A673 (cell line): ENCODE data around the gene NME5. TPM values are rescaled to one million over a fixed set of nuclear protein-coding genes. Genes with fewer than 3 reads are reported as not detected.

Experiments used
- BruUV-seq: library from RNA; stranded (reverse); fragments of 400-500 nt; replicated peaks from 2 replicates; lab custom pipeline; 2021; lab: Mats Ljungman, UMichigan
- CTCF ChIA-PET: fragments of 300-600 bp; sonication (Branson Sonifier 250); formaldehyde crosslinking; loops from one replicate; lab custom pipeline; 2022; ENCODE audit warnings: antibody characterized with exemption; lab: Charles Lee
- POLR2A ChIA-PET: fragments of 300-600 bp; sonication (Branson Sonifier 250); formaldehyde crosslinking; loops from one replicate; lab custom pipeline; 2022; ENCODE audit warnings: antibody characterized with exemption; ENCODE audit not compliant: low non-redundant PET; lab: Charles Lee
- DNase-seq: peaks from one replicate; pipeline ENCODE4 v3.0.0-alpha.2; 2015; ENCODE audit warnings: low spot score
- H3K27ac ChIP-seq: fragments of 200-600 bp; sonication (generic); 2 replicates; pipeline ENCODE4 v1.5.1; 2016; ENCODE audit warnings: mixed run types, low read depth, mild to moderate bottlenecking, mixed read lengths, antibody characterized with exemption, low read length; ENCODE audit not compliant: poor library complexity, severe bottlenecking
- H3K27me3 ChIP-seq: fragments of 200-600 bp; sonication (generic); replicated peaks from 2 replicates; pipeline ENCODE4 v1.6.1; 2017; ENCODE audit warnings: mixed run types, low read depth, mild to moderate bottlenecking, mixed read lengths, antibody characterized with exemption, low read length; ENCODE audit not compliant: insufficient read depth, poor library complexity
- H3K36me3 ChIP-seq: fragments of 200-600 bp; sonication (generic); 2 replicates; pipeline ENCODE4 v1.6.1; 2016; ENCODE audit warnings: mixed run types, mild to moderate bottlenecking, mixed read lengths, antibody characterized with exemption, low read length; ENCODE audit not compliant: insufficient read depth, poor library complexity, severe bottlenecking
- H3K4me1 ChIP-seq: fragments of 200-600 bp; sonication (generic); 2 replicates; pipeline ENCODE4 v1.6.1; 2017; ENCODE audit warnings: mixed run types, mild to moderate bottlenecking, mixed read lengths, antibody characterized with exemption, low read length; ENCODE audit not compliant: insufficient read depth, poor library complexity, severe bottlenecking
- H3K4me3 ChIP-seq: fragments of 200-600 bp; sonication (generic); 2 replicates; pipeline ENCODE4 v1.5.1; 2016; ENCODE audit warnings: low read depth, mixed run types, mild to moderate bottlenecking, mixed read lengths, low read length; ENCODE audit not compliant: poor library complexity, severe bottlenecking
- H3K9me3 ChIP-seq: fragments of 200-600 bp; sonication (generic); 2 replicates; pipeline ENCODE4 v1.6.1; 2016; ENCODE audit warnings: mixed run types, low read depth, mild to moderate bottlenecking, mixed read lengths, antibody characterized with exemption, low read length; ENCODE audit not compliant: poor library complexity, severe bottlenecking
- EZH2 ChIP-seq: fragments of 200-600 bp; sonication (generic); IDR thresholded peaks from 2 replicates; pipeline ENCODE4 v1.6.1; 2017; ENCODE audit warnings: borderline replicate concordance, low read depth, mild to moderate bottlenecking, mixed read lengths, antibody characterized with exemption, low read length; ENCODE audit not compliant: poor library complexity, severe bottlenecking
- intact Hi-C: fragments of 100-400 bp; cut with micrococcal nuclease; formaldehyde crosslinking; loops from one replicate; pipeline ENCODE4 v1.10.0; 2022; ENCODE audit not compliant: unreplicated experiment
- total RNA-seq: library from RNA; stranded (reverse); gene quantifications from 2 replicates; pipeline ENCODE4 v1.2.3, GENCODE V29; 2021
- TF ChIP-seq, protein P1 (sequence below): fragments of 300-800, 200-600 bp; sonication (generic); conservative IDR thresholded peaks from 2 replicates; pipeline ENCODE4 v1.5.1; 2017; ENCODE audit warnings: low read depth, mild to moderate bottlenecking, antibody characterized with exemption, low read length, moderate library complexity, mixed read lengths

Gene NME5
- total RNA-seq, 1 experiment from 2014 or later: not detected

DNA sequence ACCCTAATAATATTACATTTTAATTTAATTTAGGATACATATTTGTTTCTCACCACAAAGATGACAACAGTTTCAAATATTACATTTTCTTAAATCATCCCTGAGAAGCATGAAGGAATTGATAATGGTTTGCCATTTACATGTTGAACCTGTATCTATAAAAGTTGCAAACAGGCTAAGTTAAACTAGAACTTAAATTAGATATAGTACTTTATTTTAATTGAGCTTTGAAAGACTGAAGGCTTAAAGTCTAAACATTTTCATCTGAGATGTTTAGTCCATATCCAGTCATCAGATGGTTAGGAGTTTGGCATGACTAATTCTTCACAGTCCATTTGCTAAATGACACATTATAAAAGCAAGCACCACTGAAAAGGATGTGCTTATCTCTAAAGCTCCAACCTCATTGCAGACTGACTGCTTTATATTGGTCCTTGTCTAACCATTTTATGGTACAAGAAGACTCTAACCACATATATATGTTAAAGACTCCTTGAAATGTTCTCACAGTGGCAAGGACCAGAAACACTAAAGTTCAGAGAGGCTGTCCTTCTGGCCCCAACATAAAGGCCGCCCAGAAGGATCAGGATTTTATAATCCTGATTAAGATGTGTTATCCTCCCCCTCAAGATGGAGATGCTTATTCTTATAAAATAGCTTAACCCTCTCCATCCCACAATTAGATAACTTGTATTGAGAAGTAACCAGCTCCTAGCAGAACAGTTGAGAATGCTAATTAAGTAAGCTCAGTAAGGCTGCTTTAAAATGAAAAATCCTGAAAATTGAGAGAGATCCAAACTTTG lies 29.6 kb downstream of the NME5 start:
- Histone ChIP-seq H3K36me3 (no peaks in the 10 kb centered on the region), H3K9me3 (no peaks in the 10 kb centered on the region), H3K4me3 (no peak overlapping the region), H3K27me3 (no peaks in the 10 kb centered on the region), H3K4me1 (no peaks in the 10 kb centered on the region), H3K27ac (no peak overlapping the region)
- CTCF ChIA-PET: interaction anchor here (0.5 to 1.5 kb wide), 2 partner anchors 24 to 73 kb away, joined by 3 to 4 read pairs; no protein-coding TSS in a partner anchor
- intact Hi-C loops: no loop called here
- TF ChIP-seq EZH2: no peak
- TF ChIP-seq, protein P1, sequence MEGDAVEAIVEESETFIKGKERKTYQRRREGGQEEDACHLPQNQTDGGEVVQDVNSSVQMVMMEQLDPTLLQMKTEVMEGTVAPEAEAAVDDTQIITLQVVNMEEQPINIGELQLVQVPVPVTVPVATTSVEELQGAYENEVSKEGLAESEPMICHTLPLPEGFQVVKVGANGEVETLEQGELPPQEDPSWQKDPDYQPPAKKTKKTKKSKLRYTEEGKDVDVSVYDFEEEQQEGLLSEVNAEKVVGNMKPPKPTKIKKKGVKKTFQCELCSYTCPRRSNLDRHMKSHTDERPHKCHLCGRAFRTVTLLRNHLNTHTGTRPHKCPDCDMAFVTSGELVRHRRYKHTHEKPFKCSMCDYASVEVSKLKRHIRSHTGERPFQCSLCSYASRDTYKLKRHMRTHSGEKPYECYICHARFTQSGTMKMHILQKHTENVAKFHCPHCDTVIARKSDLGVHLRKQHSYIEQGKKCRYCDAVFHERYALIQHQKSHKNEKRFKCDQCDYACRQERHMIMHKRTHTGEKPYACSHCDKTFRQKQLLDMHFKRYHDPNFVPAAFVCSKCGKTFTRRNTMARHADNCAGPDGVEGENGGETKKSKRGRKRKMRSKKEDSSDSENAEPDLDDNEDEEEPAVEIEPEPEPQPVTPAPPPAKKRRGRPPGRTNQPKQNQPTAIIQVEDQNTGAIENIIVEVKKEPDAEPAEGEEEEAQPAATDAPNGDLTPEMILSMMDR: no peak
- POLR2A ChIA-PET: interaction anchor here (0.6 kb wide), 1 partner anchor 461 kb away, joined by 6 read pairs; no protein-coding TSS in a partner anchor
- DNase-seq: no peak
- no TSS peak for BruUV-seq

DNA sequence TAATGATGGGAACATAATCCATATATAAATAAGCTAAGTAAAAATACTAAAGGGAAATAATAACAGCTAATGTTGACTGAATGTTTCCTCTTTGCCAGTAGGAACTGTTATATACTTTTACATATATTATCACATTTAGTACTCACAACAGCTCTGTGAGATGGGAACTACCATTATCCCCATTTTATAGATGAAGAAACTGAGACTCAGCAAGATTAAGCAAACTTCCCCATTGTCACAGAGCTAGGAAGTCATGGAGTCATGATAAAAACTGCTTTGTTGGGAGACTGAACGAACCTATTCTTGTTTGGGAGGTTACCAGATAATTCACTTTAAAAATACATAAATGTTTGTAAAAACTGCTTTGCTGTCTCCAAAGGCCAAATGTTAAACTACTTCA lies 32.0 kb downstream of the NME5 start:
- Histone ChIP-seq H3K36me3 (no peaks in the 10 kb centered on the region), H3K27ac (no peak overlapping the region), H3K9me3 (no peaks in the 10 kb centered on the region), H3K4me1 (no peaks in the 10 kb centered on the region), H3K27me3 (no peaks in the 10 kb centered on the region), H3K4me3 (no peak overlapping the region)
- ChIA-PET CTCF (no interaction called here), POLR2A (interaction anchor here (0.7 kb wide), 1 partner anchor 121 kb away, joined by 7 read pairs; no protein-coding TSS in a partner anchor)
- TF ChIP-seq, protein P1: no peak
- no peak for TF ChIP-seq EZH2
- BruUV-seq: no TSS peak
- no peak for DNase-seq
- intact Hi-C loops: no loop called here

DNA sequence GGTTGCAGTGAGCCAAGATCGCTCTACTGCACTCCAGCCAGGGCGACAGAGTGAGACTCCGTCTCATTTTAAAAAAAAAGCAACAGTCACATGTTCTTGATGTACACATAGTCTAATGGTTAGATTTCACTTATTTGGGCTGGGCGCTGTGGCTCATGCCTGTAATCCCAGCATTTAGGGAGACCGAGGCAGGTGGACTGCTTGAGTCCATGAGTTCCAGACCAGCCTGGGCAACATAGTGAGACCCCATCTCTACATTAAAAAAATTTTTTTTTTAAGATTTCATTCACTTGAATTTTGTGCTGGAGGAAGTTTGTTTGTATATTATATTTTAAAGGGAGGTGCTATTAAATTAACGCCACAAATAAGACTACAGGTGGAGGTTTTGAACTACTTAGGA lies 33.5 kb downstream of the NME5 start:
- CTCF ChIA-PET: no interaction called here

More for the DNA sequence above, 33.5 kb downstream of the NME5 start:
- no TSS peak for BruUV-seq
- Histone ChIP-seq H3K36me3 (no peaks in the 10 kb centered on the region), H3K9me3 (no peaks in the 10 kb centered on the region), H3K27me3 (no peaks in the 10 kb centered on the region), H3K4me3 (no peak overlapping the region), H3K27ac (no peak overlapping the region), H3K4me1 (no peaks in the 10 kb centered on the region)
- DNase-seq: no peak
- intact Hi-C loops: no loop called here
- POLR2A ChIA-PET: no interaction called here
- TF ChIP-seq, protein P1: no peak
- TF ChIP-seq EZH2: no peak
